Lower lobe of right lung (tissue), 2 donors: ENCODE measurements around the gene CACNG7. TPM values are rescaled to one million over a fixed set of nuclear protein-coding genes. Genes with fewer than 3 reads are reported as not detected.

ENCODE experiments used
- ATAC-seq, 2 donors: fragments of 200-7000 bp; cut with Tn5 transposase; one replicate each; pipeline ENCODE4 v1.9.1; 2020 to 2022; ENCODE audit warnings: mild to moderate bottlenecking in 2 of 2, moderate library complexity in 2 of 2
- DNase-seq: peaks from one replicate; pipeline ENCODE4 v3.0.0-alpha.2; 2020
- H3K27ac ChIP-seq: fragments of 200-600 bp; one replicate; pipeline ENCODE4 v1.8.0; 2022
- H3K27me3 ChIP-seq: fragments of 200-600 bp; one replicate; pipeline ENCODE4 v1.8.0; 2022; ENCODE audit warnings: low read depth
- H3K36me3 ChIP-seq: fragments of 200-600 bp; one replicate; pipeline ENCODE4 v1.8.0; 2022; ENCODE audit warnings: mild to moderate bottlenecking
- H3K4me1 ChIP-seq: fragments of 200-600 bp; one replicate; pipeline ENCODE4 v1.8.0; 2022
- H3K4me3 ChIP-seq: fragments of 200-600 bp; one replicate; pipeline ENCODE4 v1.8.0; 2022; ENCODE audit warnings: mild to moderate bottlenecking
- H3K9me3 ChIP-seq: fragments of 200-600 bp; one replicate; pipeline ENCODE4 v1.8.0; 2022
- intact Hi-C: fragments of 100-400 bp; cut with DNase I; formaldehyde crosslinking; loops from one replicate; pipeline ENCODE4 v1.11.0; 2022
- total RNA-seq: library from RNA; stranded (reverse); fragmentation: NEBNext Ultra II Directional; extraction: Animal tissue kit (Norgen Biotek cat#: 25700); gene quantifications from one replicate; pipeline ENCODE4 v1.2.1, GENCODE V29; 2021
- TF ChIP-seq, protein P1 (sequence below): fragments of 200-600 bp; IDR thresholded peaks from one replicate; pipeline ENCODE4 v1.8.0; 2022; ENCODE audit warnings: antibody characterized with exemption, mild to moderate bottlenecking
- donor health status: DM: no; HTN: yes; CAD: no; lungs with severe emphysema.

CACNG7 gene
- total RNA-seq, 1 donor from 2014 or later, result not detected

DNA sequence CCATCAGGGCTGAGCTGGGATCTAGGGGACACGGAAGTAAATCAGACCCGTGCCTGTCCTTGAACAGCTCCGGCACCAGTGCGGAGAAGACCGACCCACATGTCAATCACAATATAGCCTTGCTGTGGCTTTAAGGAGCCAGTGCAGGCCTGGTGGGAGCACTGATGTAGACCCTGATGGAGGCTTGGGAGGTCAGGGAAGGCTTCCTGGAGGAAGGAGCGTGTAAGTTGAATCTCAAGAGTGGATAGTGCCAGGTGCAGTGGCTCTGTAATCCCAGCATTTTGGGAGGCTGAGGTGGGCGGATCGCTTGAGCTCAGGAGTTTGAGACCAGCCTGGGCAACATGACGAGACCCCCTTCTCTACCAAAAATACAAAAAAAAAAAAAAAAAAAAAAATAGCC lies 42.9 kb downstream of the CACNG7 start:
- DNase-seq (no peak), ATAC-seq (no peak)
- Histone ChIP-seq H3K27ac (no peak overlapping the region), H3K36me3 (no peaks in the 10 kb centered on the region), H3K9me3 (no peaks in the 10 kb centered on the region), H3K4me1 (no peaks in the 10 kb centered on the region), H3K27me3 (peaks cover 36% of the 10 kb centered on the region), H3K4me3 (no peak overlapping the region)
- TF ChIP-seq, protein P1, sequence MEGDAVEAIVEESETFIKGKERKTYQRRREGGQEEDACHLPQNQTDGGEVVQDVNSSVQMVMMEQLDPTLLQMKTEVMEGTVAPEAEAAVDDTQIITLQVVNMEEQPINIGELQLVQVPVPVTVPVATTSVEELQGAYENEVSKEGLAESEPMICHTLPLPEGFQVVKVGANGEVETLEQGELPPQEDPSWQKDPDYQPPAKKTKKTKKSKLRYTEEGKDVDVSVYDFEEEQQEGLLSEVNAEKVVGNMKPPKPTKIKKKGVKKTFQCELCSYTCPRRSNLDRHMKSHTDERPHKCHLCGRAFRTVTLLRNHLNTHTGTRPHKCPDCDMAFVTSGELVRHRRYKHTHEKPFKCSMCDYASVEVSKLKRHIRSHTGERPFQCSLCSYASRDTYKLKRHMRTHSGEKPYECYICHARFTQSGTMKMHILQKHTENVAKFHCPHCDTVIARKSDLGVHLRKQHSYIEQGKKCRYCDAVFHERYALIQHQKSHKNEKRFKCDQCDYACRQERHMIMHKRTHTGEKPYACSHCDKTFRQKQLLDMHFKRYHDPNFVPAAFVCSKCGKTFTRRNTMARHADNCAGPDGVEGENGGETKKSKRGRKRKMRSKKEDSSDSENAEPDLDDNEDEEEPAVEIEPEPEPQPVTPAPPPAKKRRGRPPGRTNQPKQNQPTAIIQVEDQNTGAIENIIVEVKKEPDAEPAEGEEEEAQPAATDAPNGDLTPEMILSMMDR, result no peak
- intact Hi-C loops, result no loop called here

DNA sequence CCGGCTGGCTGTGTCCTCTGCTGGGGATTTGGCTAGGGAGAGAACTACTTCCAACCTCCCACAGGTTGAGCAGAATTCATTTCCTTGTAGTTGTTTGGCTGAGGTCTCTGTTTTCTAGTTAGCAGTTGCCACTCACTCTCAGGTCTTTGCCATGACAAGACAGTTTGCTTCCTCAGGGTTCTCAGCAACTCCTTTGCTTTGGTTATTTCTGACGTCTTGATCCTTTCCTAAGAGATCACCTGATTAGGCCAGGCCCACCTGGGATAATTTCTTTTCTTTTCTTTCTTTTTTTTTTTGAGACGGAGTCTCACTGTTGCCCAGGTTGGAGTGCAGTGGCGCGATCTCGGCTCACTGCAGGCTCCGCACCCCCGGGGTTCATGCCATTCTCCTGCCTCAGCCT lies 44.3 kb downstream of the CACNG7 start:
- H3K36me3 ChIP-seq, result no peaks in the 10 kb centered on the region
- DNase-seq, result no peak
- peaks cover 48% of the 10 kb centered on the region for H3K27me3 ChIP-seq
- no peak for ATAC-seq
- H3K4me3 ChIP-seq, result no peak overlapping the region
- H3K4me1 ChIP-seq, result no peaks in the 10 kb centered on the region
- intact Hi-C loops, result no loop called here
- H3K27ac ChIP-seq, result no peak overlapping the region
- TF ChIP-seq, protein P1, result no peak
- no peaks in the 10 kb centered on the region for H3K9me3 ChIP-seq

DNA sequence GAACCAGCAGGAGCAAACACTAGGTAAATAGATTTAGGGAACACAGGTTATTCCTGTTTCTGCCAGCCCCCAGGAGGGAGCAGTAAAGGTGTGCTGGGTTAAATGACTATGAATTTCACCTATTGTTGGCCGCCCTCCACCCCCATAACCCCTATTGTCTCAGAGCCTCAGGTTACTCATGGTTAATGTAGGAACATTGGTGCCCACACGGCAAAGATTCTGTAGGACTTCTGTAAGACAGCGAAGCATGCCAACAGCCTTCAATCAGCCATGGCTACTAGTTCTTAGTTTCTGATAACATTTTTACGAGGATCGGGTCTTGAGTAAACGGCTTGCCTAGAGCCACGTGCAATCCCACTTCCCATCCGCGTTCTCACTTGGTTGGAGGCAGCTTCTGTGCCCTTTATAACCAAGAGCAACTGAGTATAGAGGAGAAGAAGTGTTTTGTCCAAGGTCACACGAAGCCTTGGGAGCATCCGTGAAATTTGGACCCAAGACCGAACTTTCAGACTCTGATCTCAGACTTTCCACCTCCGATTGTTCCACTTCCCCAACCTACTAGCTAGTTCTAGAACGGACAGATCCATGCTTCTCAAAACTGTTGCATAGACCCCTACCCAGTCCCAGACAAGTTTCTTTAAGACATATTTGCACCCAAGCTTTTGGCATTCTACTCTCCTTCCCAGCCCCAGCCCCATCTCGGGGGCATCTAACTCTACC lies 48.5 kb downstream of the CACNG7 start:
- Histone ChIP-seq H3K36me3 (no peaks in the 10 kb centered on the region), H3K4me3 (no peak overlapping the region), H3K9me3 (no peaks in the 10 kb centered on the region), H3K27me3 (peaks cover 62% of the 10 kb centered on the region), H3K27ac (no peak overlapping the region), H3K4me1 (no peaks in the 10 kb centered on the region)
- ATAC-seq (no peak), DNase-seq (no peak)
- intact Hi-C loops, result no loop called here
- TF ChIP-seq, protein P1, result no peak

DNA sequence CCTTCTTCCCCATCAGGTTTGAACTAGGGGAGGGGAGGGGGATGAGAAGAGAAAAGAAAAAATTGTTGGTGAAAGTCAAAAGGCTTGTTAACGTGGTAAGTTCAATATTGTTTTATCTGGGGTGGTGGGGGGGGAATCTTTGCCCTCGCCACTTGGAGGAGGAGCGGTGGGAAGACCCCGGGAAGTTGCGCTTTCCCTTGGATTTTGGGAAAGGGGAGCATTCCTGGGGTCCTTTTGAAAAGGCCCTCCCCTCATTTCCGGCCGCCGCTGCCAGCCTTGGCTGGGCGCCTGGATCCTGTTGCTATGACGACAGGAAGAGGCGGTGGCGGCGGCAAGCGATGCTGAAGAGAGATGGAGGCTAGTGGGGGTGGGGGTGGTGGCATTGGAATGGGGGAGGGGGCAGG lies 49.1 kb downstream of the CACNG7 start:
- H3K27me3 ChIP-seq, result peaks cover 63% of the 10 kb centered on the region
- no peak overlapping the region for H3K27ac ChIP-seq
- DNase-seq (no peak), ATAC-seq (no peak)
- no peaks in the 10 kb centered on the region for H3K9me3 ChIP-seq
- TF ChIP-seq, protein P1, result no peak
- H3K4me3 ChIP-seq, result no peak overlapping the region
- no peaks in the 10 kb centered on the region for H3K4me1 ChIP-seq
- intact Hi-C loops, result no loop called here
- no peaks in the 10 kb centered on the region for H3K36me3 ChIP-seq

DNA sequence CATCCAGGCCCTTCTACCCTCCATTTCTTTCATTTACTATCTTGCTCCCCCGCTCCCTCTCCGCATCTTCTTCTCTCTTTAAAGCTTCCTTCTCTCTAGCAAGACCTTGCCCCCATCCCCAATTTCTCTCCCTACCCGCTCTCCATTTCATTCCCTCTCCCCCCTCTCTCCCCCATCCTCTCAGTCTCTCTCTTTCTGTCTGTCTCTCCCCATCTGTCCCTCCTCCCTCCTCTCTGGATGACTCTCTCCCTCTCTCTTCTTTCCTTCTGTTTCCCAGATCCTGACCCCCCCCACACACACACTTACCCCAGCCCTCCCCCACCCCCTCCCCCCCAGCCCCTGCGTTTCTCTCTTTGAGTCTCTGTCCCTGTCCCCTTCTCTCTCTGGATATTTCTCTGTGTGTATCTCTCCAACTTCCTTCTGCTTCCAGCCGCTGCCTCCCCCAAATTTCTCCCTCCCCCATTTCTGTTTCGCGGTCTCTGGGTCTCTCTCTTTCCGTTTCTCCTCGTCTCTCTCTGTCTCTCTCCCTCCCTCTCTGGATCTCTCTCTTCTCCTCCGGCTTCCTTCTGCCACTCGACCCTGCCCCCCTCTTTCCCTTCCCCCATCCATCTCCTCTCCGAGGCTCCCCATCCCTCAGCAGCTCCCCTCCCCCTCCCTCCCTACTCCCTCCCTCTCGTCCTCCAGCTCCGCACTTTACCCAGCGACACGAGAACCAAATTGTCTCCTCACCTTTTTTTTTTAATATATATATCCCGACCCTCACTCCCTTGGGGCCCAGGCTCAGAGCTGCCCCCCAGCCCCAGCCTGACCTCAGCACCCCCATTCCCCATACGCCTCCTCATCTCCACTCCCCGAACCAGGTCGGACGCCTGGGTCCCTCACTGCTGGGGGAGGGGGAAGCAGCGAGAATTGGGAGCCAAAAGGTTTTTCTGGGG lies 50.0 kb downstream of the CACNG7 start:
- Histone ChIP-seq H3K4me1 (no peaks in the 10 kb centered on the region), H3K27ac (no peak overlapping the region), H3K4me3 (no peak overlapping the region), H3K36me3 (no peaks in the 10 kb centered on the region), H3K9me3 (no peaks in the 10 kb centered on the region), H3K27me3 (peaks cover 69% of the 10 kb centered on the region)
- ATAC-seq (no peak), DNase-seq (no peak)
- intact Hi-C loops, result no loop called here
- TF ChIP-seq, protein P1, result no peak
